GDM1 (cell line): ENCODE measurements around the gene MCTP1.
"Not testable (repeated sequence)": the region's sequence is repeated elsewhere in the genome, so short reads cannot be mapped to it uniquely, and the experiment has no call there.

ENCODE experiments used
- DNase-seq: peaks from one replicate; lab custom pipeline; 2025; lab: John Stamatoyannopoulos, UW

The MCTP1 gene

DNA sequence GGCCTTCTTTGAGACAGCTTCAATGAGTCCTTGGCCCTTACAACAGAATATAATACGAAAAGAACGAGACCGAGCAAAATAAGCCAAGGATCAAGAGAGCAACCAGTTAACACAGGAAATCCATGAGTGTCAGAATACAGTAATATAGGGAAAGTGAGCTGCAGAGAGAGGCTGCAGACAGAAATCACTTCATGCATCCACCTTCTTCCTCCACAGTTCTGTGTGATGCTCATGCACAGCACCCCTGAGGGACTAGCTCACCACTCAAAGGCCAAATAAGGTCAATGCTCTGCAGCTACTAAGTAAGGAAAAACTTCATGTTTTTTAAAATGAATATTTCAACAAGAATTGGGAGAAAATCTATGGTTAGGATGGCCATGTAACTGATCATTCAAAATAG is 257.1 kb downstream of the MCTP1 start:
- DNase-seq, result no peak

DNA sequence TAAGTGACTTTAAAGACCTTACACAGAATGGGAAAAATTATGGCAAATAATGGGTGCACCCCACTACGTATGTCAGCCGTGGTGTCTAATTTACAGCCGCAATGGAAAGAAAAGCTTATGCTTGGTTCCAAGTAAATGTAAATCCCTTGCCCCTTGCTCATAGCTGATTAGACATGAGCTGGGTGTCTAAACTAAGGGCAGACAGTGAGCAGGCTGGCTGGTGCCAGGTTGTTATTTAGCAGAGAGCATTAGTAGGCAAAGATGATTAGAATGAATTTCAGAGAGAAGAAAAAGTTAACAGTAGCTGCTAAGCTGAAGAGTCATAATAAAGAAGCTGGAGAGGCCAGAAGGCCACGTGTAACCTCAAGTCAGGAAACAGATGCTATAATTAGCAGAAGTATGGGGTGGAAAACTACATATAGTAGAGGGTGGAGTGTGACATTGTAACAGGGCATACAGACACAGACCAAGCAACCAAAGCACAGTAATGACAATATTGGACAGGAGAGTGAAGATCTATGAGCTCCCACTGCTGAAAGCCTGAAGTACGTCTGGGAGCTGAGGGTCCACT is 257.7 kb downstream of the MCTP1 start:
- DNase-seq, result peak; percentile 58

GRCh38 chr5:95026718-95027117 is 258.2 kb downstream of the MCTP1 start:
- no peak for DNase-seq

GRCh38 chr5:95022967-95023695 is 261.8 kb downstream of the MCTP1 start:
- no peak for DNase-seq

GRCh38 chr5:95020345-95020744 is 264.5 kb downstream of the MCTP1 start:
- no peak for DNase-seq

DNA sequence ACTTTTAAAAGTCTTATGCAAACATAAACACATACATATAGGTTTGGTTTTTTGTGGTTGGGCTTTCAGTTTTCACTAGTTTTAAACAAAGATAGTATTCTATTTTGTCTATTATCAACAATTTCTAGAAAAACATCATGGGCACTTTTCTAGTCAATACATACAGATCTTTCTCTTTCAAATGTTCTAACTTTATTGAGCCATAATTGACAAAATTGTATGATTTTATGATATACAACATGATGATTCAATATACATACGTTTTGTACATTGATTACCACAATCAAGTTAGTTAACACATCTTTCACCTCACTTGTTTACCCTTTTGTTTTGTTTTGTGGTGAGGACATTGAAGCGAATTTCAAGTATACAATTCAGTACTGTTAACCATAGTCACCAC is 265.9 kb downstream of the MCTP1 start:
- no peak for DNase-seq

GRCh38 chr5:95018511-95018910 is 266.4 kb downstream of the MCTP1 start:
- no peak for DNase-seq

GRCh38 chr5:95009812-95010211 is 275.1 kb downstream of the MCTP1 start:
- no peak for DNase-seq

- no peak for DNase-seq
These were observed 276.8 kb downstream of the MCTP1 start for GRCh38 chr5:95007921-95008597.

GRCh38 chr5:95005811-95006210 is 279.1 kb downstream of the MCTP1 start:
- no peak for DNase-seq

DNA sequence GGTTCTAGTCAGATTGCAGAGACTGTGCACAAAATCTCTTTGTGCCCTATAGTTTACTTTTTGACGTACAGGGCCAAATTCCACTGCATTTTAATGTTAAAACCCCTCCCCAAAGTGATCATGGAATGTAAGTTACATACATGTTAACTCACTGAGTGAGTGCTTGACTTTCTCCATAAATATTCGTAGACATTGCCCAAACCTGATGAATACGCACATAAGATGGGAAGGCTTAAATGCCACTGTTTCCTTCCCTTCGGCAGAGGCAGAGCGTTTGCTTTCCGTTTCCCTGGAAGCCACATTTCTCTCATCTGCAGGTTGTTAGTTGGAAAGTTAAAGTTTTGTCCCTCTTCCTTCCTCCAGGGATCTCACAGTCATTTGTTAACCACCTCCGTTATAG is 286.2 kb downstream of the MCTP1 start:
- DNase-seq, result no peak

- DNase-seq, result not testable (repeated sequence)
These were observed 290.4 kb downstream of the MCTP1 start for GRCh38 chr5:94994537-94994936.

- no peak for DNase-seq
These were observed 291.4 kb downstream of the MCTP1 start for GRCh38 chr5:94993491-94993890.

GRCh38 chr5:94992325-94992724 is 292.6 kb downstream of the MCTP1 start:
- DNase-seq, result no peak

DNA sequence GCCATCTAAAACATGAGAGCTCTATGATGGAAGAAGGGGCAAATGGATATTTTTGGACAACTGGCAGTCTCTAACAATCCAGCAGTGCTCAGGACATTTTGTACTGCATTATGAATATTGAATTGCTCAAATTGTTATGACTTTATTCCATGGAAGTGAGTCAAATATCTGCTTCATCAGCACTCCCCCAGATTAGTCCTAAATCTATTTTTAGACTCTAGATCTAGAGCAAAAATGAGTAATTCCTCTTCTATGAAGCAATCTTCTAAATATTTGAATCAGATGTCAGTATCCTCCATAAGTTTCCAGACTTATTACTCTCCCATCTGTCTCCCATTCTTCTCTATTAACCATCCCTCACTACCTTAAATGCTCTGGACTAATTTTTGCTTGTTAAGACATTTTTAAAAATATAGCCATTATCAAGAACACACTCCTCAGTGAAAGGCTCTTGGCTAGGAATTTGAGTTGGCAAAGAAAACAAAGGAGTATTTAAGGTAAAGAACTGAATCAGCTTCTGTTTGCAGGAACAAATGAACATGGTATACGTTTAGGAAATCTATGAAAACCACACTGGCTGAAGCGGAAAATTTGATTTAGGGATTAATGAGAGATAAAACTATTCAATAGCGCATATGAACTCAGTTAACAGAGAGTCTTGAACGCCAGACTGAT is 300.9 kb downstream of the MCTP1 start:
- DNase-seq, result no peak

- DNase-seq, result no peak
These were observed 307.5 kb downstream of the MCTP1 start for GRCh38 chr5:94977437-94977836.

- DNase-seq, result no peak
These were observed 308.0 kb downstream of the MCTP1 start for GRCh38 chr5:94976853-94977252.

DNA sequence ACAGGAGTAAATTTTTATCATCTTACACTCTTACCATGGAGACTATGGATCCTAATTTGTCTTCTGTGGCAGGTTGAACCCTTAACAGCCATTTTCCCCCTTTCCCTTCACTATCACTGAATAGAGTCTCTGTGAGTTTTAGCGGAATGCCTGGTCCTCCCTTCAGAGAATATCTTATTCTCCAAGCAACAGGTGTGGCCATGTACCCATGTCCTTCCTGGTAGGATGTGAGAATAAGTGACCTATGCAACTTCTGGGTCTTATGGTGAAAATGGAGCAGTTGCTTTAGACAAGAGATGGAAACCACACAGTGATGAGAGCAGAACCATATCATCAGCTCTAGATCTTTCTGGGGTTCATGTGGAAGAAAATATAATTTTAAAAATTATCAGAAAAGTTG is 312.6 kb downstream of the MCTP1 start:
- no peak for DNase-seq

- no peak for DNase-seq
These were observed 315.7 kb downstream of the MCTP1 start for GRCh38 chr5:94969174-94969573.

GRCh38 chr5:94968507-94969095 is 316.3 kb downstream of the MCTP1 start:
- DNase-seq, result peak; percentile 48

DNA sequence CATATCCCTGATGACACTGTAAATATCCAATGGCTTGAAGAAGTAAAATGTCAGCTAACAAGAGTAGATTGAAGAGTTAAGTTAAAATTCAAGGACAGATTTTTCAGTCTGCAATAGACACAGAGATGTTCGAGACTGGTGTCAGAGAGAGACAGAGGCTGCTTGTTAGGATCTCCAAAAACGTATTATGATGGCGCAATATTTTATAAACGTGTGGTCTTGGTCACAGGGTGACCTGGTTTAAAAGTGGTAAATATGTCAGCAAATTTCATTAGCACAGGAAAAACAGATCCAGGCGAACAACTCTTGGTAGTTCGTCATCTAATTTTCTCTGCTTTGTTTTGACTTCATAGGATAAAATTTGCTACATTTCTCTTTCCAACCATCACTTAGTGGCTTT is 317.4 kb downstream of the MCTP1 start:
- DNase-seq, result no peak

DNA sequence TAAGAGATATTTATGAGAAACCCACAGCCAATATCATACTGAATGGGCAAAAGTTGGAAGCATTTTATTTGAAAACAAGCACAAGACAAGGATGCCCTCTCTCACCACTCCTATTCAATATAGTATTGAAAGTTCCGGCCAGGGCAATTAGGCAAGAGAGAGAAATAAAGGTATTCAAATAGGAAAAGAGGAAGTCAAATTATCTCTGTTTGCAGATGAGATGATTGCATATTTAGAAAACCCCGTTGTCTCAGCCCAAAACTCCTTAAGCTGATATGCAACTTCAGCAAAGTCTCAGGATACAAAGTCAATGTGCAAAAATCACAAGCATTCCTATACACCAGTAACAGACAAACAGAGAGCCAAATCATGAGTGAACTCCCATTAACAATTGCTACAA is 325.6 kb downstream of the MCTP1 start:
- not testable (repeated sequence) for DNase-seq
